ENCODE measurements around the gene ROBO1.

ROBO1 gene

DNA sequence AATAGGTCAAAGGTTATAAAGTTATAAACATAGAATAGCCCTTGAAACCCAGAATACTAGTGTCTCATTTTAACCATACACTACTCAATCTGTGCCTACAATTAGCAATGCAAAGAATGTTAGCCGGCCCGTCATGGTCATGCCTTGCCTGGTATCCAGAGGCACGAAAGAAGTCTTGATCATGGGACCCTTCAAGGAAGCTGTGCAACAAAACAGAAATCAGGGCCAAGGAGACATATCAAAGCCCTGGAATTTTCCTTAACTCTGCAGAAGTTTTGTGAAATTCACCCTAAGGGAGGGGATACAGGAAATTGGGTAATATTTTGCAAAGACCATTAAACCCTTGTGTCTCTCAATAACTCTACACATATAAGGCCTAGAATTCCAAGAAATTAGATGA is 482.4 kb downstream of the ROBO1 start:
- no peak for TF ChIP-seq CTCF (IDR thresholded peaks at IDR 0.05)
- Histone ChIP-seq H3K4me1 (ENCODE audit: control insufficient read depth in 1 of 2, insufficient read depth in 1 of 2, low read depth in 1 of 2, low read length in 1 of 2) (no peaks in the 10 kb centered on the region), H3K36me3 (no peaks in the 10 kb centered on the region), H3K9me3 (no peaks in the 10 kb centered on the region), H3K4me3 (ENCODE audit: low read depth in 1 of 2, low read length in 1 of 2) (no peak overlapping the region), H3K27me3 (no peaks in the 10 kb centered on the region), H3K27ac (no peak overlapping the region)

DNA sequence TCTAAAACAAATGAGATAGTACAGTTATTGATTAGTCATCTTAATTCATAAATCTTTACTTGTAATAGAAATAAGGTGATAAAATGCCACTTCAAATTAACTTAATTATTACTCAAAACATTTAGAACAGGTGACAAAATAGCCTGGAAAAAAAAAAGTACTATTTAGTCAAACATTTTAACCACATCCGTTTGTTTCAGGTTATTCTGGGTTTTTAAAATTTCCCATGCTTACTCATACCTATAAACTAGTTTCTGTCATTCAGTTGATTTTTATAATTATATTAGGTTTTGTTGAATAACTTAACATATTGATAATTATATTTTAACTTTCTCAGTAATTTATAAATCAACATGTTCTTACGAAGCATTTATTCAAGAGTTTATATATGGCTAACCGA is 483.0 kb downstream of the ROBO1 start:
- Histone ChIP-seq H3K4me3 (ENCODE audit: low read depth in 1 of 2, low read length in 1 of 2) (no peak overlapping the region), H3K36me3 (no peaks in the 10 kb centered on the region), H3K27ac (no peak overlapping the region), H3K4me1 (ENCODE audit: control insufficient read depth in 1 of 2, insufficient read depth in 1 of 2, low read depth in 1 of 2, low read length in 1 of 2) (no peaks in the 10 kb centered on the region), H3K27me3 (no peaks in the 10 kb centered on the region), H3K9me3 (no peaks in the 10 kb centered on the region)
- TF ChIP-seq CTCF (IDR thresholded peaks at IDR 0.05), result no peak

DNA sequence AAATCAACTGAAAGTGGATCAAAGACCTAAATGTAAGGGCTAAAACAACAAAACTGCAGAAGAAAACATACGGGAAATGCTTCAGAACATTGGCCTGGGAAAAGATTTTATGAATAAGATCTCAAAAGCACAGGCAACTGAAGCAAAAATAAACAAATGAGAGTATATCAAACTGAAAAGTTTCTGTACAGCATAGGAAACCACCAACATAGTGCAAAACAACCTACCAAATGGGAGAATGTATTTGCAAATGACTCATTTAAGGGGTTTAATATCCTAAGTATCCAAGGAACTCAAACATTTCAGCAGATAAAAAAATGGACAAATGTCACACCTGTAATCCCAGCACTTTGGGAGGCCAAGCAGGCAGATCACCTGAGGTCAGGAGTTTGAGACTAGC is 489.1 kb downstream of the ROBO1 start:
- Histone ChIP-seq H3K27ac (no peak overlapping the region), H3K4me3 (ENCODE audit: low read depth in 1 of 2, low read length in 1 of 2) (no peak overlapping the region), H3K4me1 (ENCODE audit: control insufficient read depth in 1 of 2, insufficient read depth in 1 of 2, low read depth in 1 of 2, low read length in 1 of 2) (no peaks in the 10 kb centered on the region), H3K36me3 (no peaks in the 10 kb centered on the region), H3K9me3 (no peaks in the 10 kb centered on the region), H3K27me3 (no peaks in the 10 kb centered on the region)
- no peak for TF ChIP-seq CTCF (IDR thresholded peaks at IDR 0.05)

- no peak for TF ChIP-seq CTCF (IDR thresholded peaks at IDR 0.05)
- H3K4me3 ChIP-seq (ENCODE audit: low read depth in 1 of 2, low read length in 1 of 2), result no peak overlapping the region
- H3K27me3 ChIP-seq, result no peaks in the 10 kb centered on the region
- no peaks in the 10 kb centered on the region for H3K4me1 ChIP-seq (ENCODE audit: control insufficient read depth in 1 of 2, insufficient read depth in 1 of 2, low read depth in 1 of 2, low read length in 1 of 2)
- no peaks in the 10 kb centered on the region for H3K9me3 ChIP-seq
- no peaks in the 10 kb centered on the region for H3K36me3 ChIP-seq
- no peak overlapping the region for H3K27ac ChIP-seq
Measured at GRCh38 chr3:79268422-79268821, 499.4 kb downstream of the ROBO1 start.

DNA sequence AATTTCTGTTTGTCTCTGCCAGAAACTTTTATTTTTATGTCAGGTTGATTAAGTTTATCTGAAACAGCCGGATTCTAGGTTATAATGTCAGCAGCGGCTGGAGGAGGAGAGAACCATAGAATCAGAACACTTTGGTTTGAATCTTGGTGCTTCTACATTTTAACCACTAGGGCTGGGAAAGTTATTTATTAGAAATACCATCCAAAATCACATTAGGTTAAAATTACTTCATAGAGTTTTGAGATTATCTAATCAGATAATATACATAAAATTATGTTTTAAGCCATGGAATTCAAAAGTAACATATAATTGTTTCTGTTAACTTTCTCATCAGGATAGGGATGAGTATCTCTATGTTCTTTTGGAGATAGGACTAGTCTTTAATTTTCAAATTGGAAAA is 502.9 kb downstream of the ROBO1 start:
- TF ChIP-seq CTCF (IDR thresholded peaks at IDR 0.05), result no peak
- H3K4me3 ChIP-seq (ENCODE audit: low read depth in 1 of 2, low read length in 1 of 2), result no peak overlapping the region

GRCh38 chr3:79263423-79263822 is 504.4 kb downstream of the ROBO1 start:
- TF ChIP-seq CTCF (IDR thresholded peaks at IDR 0.05), result no peak

More for the DNA sequence above, 502.9 kb downstream of the ROBO1 start:
- Histone ChIP-seq H3K4me1 (ENCODE audit: control insufficient read depth in 1 of 2, insufficient read depth in 1 of 2, low read depth in 1 of 2, low read length in 1 of 2) (no peaks in the 10 kb centered on the region), H3K27me3 (no peaks in the 10 kb centered on the region), H3K27ac (no peak overlapping the region), H3K36me3 (no peaks in the 10 kb centered on the region), H3K9me3 (no peaks in the 10 kb centered on the region)

More at GRCh38 chr3:79263423-79263822, 504.4 kb downstream of the ROBO1 start:
- Histone ChIP-seq H3K27ac (no peak overlapping the region), H3K4me3 (ENCODE audit: low read depth in 1 of 2, low read length in 1 of 2) (no peak overlapping the region), H3K27me3 (no peaks in the 10 kb centered on the region), H3K36me3 (no peaks in the 10 kb centered on the region), H3K9me3 (no peaks in the 10 kb centered on the region), H3K4me1 (ENCODE audit: control insufficient read depth in 1 of 2, insufficient read depth in 1 of 2, low read depth in 1 of 2, low read length in 1 of 2) (no peaks in the 10 kb centered on the region)
